ENCODE data around the gene OR7A10.

OR7A10 gene

DNA sequence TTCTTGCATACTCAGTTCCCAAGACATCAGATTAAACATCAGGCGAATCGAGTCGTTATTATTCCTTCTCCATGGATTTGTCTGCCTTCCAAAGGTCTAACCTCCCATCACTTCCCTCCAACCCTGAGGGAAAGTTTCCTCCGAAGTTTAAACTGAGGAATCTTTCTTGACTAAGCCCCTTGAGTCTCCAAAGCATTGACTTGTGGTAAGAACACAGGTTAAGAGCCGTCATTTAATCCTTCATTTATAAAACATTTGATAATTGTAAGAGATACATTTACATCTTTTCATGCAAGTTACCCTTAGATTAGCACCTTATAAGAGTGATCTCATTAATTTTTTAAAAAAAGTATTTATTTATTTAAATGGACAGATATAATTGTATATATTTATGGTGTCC is at the start of gene OR7A10:
Gene OR7A10 (minus strand): TSS at position 101 of the 400 bp plus-strand sequence. CDS start 7,045 bp downstream, outside the sequence.
- no peak for DNase-seq (ENCODE audit: low spot score)

DNA sequence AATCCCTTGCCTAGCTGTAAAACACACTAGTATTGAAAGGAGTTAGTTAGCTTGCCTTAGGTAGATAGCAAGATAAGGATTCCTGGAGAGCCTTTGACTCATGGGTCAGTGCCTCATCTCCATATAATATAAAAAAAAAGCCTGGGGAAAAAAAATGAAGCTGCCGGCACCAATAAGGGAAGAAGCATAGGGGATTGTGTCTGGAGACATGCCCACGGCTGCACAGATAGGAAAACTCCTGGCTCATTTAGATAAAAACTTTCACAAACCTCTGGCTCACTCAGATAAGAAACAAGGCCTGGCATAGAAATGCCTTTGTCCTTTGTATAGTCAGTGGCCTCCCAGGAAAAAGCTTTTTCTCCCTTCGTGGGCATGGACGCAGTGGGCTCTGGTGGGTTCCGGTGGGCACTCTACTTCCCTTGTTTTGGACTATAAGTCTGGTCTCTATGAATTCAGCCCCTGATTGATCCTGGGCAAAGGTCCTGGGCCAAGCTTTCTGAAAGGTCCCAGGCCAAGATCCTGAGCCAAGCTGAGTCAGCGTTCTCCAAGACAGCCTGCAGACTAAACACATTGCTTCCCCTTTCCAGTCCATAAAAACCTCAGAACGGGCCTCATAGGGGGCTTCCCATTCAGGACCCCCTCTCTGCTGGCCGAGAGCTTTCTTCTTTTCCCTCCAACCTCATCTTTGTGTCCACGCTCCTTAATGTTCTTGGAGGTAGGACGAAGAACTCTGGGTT is 42.1 kb upstream of the OR7A10 start:
- no peak for DNase-seq (ENCODE audit: low spot score)

DNA sequence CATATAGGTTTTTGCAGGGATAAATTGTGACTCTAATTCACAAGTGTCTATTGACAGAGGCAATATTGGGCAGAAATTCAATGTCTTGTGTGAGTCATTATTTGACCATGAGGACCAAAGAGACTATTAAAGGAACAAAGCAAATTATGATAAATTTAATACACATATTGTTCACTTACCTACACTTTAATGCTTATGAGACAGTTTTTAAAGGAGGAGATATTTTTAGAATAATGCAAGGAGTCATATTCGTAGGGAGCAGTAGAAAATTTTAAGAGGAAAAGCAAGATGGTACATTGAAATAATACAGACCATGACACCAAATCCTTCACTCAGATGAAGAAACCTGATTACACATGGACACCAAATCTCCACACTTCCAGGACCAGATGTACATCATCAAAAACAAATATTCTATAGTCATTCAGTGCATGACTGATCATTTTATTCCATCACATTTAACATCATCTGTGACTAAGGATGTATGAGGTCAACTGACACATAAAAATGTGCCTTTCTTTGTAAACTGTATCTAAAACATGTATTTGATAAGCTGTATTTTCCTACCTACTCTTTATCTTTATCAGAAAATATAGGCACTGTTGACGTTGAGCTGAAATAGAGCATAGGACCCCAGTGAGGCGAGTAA is 41.4 kb upstream of the OR7A10 start:
- DNase-seq (ENCODE audit: low spot score): no peak

DNA sequence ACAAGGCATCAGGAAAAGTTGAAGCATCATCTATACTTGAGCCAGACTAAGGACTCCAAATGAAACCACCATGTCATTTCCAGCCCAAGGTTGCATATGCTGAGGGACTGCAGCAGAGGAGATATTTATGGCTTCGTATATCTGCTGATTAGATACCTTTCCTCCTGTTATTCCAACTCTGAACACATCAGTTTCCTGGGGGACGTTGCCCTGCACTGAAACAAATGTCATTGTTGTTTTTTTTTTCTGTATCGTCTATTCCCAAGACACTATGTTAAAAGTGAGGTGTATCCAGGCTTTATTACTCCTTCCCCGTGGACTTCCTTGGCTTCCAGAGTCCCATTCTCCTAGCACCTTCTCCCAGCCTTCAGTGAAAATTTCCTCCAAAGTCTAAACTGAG is 37.3 kb upstream of the OR7A10 start, which contains the start of gene OR7A17:
Gene OR7A17 (minus strand): TSS at position 101 of the 400 bp plus-strand sequence. CDS start 4,777 bp downstream, outside the sequence.
- DNase-seq (ENCODE audit: low spot score): no peak

DNA sequence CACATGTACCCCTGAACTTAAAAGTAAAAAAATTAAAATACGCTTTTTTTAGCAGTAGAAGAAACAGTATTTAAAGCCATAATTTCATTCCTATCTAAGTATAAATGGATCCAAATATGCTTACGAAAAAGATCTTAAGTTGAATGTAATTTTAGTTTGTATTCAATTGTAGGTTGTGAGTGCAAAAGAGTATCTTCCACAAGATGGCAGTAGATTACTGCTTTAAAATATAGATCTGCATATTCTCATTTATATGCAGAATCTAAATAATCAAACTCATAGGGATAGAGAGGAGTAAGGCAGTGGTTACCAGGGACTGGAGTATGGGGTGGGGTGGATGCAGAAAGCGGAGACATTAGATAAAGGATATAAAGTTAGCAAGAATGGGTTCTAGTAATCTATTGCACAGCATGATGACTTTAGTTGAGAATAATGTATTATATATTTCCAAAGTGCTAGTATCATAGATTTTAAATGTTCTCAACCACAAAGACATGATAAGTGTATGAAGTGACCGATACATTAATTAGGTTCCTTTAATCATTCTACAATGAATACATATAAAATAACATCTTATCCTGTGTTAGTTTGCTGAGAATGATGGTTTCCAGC is 23.0 kb upstream of the OR7A10 start:
- DNase-seq (ENCODE audit: low spot score): no peak

DNA sequence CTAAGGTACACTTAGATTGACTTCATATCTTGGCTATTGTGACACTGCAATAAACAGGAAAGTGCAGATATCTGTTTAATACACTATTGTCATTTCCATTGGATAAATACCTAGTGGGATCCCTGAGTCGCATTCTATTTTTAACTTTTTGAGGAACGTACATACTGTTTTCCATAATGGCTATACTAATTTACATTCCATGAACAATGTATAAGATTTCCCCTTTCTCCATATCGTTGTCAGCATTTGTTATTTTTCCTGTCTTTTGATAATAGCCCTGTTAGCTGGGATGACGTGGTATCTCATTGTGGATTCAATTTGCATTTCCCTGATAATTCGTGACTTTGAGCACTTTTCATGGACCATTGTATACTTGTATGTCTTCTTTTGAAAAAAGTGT is 19.8 kb upstream of the OR7A10 start:
- DNase-seq (ENCODE audit: low spot score): no peak

DNA sequence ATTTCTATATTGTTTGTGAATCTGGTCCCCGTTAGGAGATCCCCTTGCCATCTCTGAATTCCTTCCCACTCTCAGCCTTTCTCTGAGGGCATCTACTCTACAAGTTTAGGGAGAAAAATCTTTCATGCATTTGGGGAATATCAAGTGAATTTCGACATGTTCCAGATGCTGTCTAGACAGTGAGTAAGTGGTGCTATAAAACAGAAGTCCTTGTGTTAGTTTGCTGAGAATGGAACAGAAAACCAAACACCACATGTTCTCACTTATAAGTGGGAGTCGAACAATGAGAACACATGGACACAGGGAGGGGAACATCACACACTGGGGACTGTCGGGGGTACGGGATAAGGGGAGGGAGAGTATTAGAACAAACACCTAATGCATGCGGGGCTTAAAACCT is 5.1 kb downstream of the OR7A10 start:
- DNase-seq (ENCODE audit: low spot score): no peak

DNA sequence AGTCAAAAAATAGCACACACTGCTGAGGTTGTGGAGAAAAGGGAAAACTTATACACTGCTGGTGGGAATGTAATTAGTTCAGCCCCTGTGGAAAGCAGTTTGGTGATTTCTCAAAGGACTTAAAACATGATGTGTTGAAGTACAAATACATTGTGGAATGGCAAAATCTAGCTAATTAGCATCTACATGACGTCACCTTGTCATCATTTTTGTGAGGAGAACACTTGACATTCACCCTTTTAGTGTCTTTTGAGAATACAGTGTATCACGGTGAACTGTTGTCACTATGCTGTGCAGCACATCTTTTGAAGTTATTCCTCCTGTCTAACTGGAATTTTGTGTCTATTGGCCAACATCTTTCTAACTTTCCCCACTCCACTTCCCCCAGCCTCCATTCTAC is 5.6 kb downstream of the OR7A10 start:
- DNase-seq (ENCODE audit: low spot score): no peak

DNA sequence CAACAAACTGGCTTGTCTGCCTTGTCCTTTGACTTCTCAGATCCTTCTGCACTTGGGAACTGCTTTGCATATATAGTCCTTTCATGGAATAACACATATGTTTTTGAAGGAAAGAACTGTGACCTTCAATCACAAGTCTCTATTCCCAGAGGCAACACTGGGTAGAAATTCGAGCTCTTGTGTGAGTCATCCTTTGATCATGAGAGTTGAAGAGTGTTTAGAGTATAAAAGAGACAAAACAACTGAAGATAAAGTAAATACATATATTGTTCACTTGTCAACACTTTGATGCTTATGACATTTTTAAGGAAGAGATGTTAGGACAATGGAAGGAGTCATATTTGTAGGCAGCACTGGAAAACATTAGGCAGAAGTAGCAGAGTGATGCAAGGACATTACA is 8.5 kb downstream of the OR7A10 start:
- no peak for DNase-seq (ENCODE audit: low spot score)

DNA sequence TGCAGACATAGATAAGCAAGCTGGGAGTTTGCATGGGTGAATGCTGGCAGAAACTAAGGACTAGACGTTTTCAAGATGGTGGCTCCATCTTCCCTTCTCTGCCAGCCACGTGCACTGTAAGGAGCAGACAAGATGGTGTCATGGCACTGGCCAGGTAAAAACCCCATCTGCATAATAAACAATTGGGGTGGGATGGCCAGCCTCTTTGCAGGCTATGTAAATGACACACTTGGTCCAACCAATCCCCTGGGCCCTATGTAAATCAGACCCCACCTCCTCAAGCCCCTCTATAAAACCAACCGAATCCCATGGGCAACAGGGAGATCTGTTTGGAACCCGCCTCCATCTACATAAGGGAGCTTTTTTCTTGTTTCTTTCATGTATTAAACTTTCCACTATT is 11.3 kb downstream of the OR7A10 start:
- no peak for DNase-seq (ENCODE audit: low spot score)

DNA sequence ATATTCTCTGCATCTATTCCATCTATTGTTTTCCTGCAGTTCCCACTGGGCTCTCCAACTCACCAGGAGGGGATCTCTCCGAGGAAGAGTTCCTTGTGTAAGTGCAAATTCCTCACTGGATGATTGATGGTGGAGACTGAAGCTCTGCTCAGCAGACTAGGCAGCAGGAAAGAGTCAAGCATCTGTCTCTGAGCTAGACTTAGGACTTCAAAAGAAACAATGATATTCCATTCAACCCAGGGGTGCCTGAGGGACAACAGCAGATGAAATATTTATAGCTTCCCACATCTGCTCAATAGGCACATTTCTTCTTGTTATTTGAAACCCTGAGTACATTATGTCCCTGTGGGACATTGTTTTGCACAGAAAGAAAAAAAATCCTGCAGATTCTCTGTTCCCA is 13.7 kb downstream of the OR7A10 start, which contains the start of the genes OR7A5 and OR7C1:
Gene OR7A5 (minus strand): TSS at position 175 of the 400 bp plus-strand sequence. CDS start 6,944 bp downstream, outside the sequence.
Gene OR7C1 (minus strand): TSS at position 175 of the 400 bp plus-strand sequence. CDS start 35,049 bp downstream, outside the sequence.
- DNase-seq (ENCODE audit: low spot score): no peak

DNA sequence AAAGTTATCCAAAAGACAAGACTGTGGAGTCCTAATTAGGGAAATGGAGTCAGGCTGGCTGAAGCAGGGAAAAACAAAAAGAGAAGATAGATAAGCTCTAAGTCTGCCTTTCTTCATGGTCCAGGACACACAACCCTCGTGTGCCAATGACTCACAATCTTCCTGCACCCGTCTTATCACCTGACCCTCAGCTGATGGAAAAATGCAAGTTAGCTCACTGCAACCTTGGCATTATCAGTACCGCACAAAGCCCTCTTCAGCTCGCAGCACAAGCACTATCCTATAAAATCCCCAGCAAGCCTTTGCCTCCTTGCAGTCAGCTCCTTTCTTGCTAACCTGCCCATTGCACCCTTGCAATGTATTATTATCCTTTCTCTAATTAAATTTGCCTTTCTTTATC is 18.0 kb downstream of the OR7A10 start:
- DNase-seq (ENCODE audit: low spot score): no peak

DNA sequence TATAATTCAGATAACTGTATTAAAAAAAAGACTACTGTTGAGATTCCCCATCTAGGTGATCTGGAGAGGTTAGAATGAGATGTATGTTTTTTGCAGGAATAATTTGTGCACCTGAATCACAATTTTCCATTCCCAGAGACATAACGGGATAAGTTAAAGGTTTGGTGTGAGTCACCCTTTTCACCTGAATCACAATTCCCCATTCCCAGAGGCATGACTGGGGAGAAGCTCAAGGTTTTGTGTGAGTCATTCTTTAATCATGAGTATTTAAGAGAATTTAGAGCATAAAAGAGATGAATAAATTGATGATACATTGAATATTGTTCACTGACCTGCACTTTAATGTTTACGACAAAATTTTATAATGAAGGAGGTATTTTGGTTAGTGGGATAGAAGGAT is 22.7 kb downstream of the OR7A10 start:
- no peak for DNase-seq (ENCODE audit: low spot score)

DNA sequence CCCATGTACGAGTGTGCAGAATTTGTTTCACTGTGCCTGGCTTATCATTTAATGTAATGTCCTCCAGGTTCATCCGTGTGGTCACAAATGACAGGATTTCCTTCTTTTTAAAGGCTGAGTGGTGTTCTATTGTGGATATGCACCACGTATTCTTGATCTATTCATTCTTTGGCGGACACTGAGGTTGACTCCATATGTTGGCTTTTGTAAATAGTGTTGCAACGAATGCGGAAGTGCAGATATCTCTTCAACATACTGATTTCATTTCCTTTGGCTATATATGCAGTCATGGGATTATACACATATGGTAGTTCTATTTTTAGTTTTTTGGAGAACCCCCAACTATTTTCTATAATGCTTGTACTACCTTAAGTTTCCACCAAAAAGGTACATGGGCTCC is 26.8 kb downstream of the OR7A10 start:
- no peak for DNase-seq (ENCODE audit: low spot score)

DNA sequence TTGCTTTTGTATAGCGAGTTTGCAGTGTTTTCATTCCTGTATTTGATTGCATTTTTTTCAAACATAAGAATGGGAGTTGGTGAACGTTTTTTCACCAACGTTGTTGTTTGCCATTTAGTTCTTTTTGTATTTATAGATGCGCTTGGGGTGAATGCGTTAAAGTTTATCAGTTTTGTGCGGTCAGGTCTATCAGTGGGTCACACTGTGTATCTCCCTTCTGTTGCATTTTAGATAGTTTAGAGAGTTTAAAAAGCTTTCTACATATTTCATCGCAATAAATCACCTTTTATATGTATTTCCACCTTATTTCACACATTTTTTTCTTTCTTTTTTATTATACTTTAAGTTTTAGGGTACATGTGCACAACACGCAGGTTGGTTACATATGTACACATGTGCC is 30.1 kb downstream of the OR7A10 start:
- DNase-seq (ENCODE audit: low spot score): no peak

DNA sequence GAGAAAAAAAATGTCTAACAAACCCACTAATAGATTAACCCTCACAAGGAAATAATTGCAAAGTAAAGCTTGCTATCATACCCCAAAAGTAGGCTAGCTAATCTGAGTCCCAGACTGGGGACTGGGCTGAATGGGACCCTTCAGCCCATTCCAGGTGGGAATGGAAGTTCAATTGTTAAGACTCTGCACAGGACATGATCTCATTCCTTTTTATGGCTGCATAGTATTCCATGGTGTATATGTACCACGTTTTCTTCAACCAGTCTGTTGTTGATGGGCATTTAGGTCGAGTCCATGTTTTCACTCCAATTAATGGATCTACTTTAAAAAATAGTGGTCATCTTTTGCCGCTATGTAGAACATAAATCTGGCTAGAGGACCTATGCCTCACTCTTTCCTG is 31.7 kb downstream of the OR7A10 start:
- DNase-seq (ENCODE audit: low spot score): no peak

DNA sequence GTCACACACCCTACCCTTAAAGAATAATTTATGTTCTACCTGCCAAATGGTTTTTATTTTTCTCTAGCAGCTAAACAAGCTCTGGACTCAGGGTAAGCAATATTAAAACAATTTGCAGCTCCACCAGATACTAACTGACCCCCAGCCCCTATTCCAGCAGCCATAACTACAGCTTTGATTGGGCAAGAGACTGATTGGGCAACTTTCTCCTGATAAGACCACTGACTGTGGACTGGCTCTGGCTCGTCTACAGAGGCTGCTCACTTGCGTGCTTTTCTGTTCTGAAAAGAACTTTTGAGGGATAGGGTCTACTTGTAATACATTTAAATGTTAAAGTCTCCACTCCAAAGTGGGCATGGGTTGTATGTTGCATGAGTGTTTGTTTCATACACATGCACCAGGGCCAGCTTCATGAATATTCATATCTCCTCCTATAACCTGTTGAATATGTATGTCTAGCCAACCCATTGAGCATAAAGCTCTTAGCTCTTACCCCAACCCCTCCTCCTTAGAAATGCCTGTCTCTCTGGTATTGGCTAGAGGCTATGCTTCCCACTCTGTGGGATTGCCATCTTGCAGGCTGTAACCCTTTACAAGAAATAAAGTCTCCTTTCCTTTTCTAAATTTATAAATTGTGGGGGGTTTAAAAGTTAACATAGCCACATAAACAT is 33.6 kb downstream of the OR7A10 start:
- DNase-seq (ENCODE audit: low spot score): no peak

DNA sequence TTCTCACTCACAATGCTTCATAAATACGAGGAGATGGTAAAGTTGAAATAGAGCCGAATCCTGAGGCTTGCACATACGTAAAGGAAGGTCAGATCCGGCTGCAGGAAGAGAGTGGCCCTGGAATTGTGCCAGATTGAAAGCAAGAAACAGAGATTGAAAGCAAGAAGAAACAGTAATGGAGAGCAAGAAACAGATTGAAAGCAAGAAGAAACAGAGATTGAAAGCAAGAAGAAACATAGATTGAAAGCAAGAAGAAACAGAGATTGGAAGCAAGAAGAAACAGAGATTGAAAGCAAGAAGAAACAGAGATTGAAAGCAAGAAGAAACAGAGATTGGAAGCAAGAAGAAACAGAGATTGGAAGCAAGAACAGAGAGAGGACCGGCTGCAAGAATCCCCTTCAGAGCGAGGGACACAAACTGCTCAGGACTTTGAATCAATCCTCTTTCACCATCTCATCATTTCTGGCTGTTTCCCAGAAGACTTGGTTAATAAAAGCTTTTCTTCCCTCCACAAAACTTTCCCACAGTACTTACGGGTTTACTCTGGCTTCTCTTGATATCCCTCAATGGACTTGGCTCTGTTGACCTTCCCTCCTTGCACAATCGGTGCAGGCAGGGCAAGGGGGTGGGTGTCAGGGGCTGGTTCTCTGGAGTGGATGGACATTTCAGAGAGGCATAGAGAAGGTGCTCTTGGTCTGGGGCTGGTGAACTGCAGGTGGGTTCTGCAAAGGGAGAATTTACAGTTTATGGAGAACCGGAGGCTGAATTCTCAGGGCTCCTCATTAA is 39.3 kb downstream of the OR7A10 start:
- no peak for DNase-seq (ENCODE audit: low spot score)

DNA sequence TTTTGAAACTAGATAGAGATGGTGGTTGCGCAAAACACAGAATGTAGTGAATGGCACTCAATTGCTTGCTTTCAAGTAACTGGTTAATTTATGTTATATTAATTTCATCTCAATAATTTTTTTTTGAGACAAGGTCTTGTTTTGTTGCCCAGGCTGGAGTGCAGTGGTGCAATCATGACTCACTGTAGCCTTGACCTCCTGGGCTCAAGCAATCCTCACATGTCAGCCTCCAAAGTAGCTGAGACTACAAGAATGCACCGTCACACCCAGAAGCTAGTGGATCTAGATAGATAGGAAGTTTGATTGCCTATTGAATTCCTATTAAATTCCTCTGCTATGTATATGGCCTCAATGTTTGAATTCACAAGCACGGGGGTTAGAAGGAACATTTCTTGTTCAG is 44.0 kb downstream of the OR7A10 start:
- DNase-seq (ENCODE audit: low spot score): no peak

DNA sequence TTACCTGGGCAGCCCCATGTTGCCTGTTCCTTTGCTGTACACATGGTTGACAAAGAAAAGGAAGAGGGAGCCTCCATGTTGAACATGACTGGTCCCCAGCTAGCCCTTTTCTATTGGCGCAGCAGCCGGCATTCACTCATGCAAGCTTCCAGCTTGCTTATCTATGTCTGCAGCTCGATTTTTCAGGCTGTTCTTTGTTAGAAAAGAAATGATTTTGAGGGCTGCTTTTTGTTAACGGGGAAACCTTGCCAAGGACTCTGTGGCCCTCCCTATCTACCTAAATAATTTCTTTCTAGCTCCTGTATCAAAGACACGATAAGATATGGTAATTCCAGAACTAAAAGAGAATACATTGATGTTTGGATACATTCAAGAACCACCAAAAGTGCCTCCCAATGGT is 50.0 kb downstream of the OR7A10 start:
- DNase-seq (ENCODE audit: low spot score): no peak

DNA sequence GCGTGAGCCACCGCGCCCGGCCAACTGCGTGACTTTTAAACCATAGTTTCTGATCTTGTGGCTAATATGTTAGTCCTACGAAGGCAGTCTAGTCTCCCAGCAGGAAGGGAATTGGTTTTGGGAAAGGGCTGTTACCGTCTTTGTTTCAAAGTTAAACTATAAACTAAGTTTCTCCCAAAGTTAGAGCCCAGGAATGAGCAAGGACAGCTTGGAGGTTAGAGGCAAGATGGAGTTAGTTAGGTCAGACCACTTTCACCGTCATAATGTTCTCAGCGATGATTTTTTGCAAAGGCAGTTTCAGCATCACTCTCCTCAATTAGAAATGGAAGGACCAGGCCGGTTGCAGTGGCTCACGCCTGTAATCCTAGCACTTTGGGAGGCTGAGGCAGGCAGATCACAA is 52.7 kb downstream of the OR7A10 start:
- no peak for DNase-seq (ENCODE audit: low spot score)

All from ecto neural progenitor cell (in vitro differentiated cells).